Prostate gland (tissue), 2 donors: ENCODE results near the gene NINJ1. TPM values are rescaled to one million over a fixed set of nuclear protein-coding genes. Genes with fewer than 3 reads are reported as not detected.

Experiments used
- DNase-seq: peaks from one replicate; pipeline ENCODE4 v3.0.0-alpha.2; 2019; ENCODE audit warnings: low spot score
- H3K27ac ChIP-seq, 2 donors: fragments of 200-600 bp; sonication (generic); 2 replicates each; pipeline ENCODE4 v1.5.1; 2017 to 2019
- H3K27me3 ChIP-seq: fragments of 200-600 bp; sonication (generic); replicated peaks from 2 replicates; pipeline ENCODE4 v1.5.1; 2019; ENCODE audit not compliant: insufficient read depth
- H3K36me3 ChIP-seq, 2 donors: fragments of 200-600 bp; sonication (generic); 1 replicate in 1 of 2; 2 replicates in 1 of 2; pipeline versions ENCODE4 v1.5.1 to v1.8.1; 2017 to 2019
- H3K4me1 ChIP-seq: fragments of 200-600 bp; sonication (generic); replicated peaks from 2 replicates; pipeline ENCODE4 v1.5.1; 2019
- H3K4me3 ChIP-seq, 2 donors: fragments of 200-600 bp; sonication (generic); 2 replicates each; pipeline ENCODE4 v1.5.1; 2017 to 2019
- H3K9me3 ChIP-seq: fragments of 200-600 bp; sonication (generic); 2 replicates; pipeline ENCODE4 v1.5.1; 2017
- CTCF ChIP-seq, 4 experiments: fragments of 200-600 bp in 2 of 4; fragments of 450-650 bp in 2 of 4; sonication (generic) in 2 of 4; IDR thresholded peaks; 1 replicate in 3 of 4; 2 replicates in 1 of 4; pipeline ENCODE4 v1.5.1; 2016 to 2019; ENCODE audit warnings: antibody characterized with exemption in 4 of 4, mild to moderate bottlenecking in 2 of 4, moderate library complexity in 2 of 4
- POLR2A ChIP-seq: fragments of 450-650 bp; IDR thresholded peaks from one replicate; pipeline ENCODE4 v1.6.1; 2016; ENCODE audit warnings: antibody characterized with exemption, mild to moderate bottlenecking
- POLR2AphosphoS5 ChIP-seq: sonication (generic); formaldehyde crosslinking; IDR thresholded peaks from one replicate; pipeline ENCODE4 v1.6.1; 2017; ENCODE audit warnings: antibody characterized with exemption
- WGBS: methylation state at CpG from one replicate; pipeline ENCODE4 v1.1.5; 2018; 5-methylcytosine and 5-hydroxymethylcytosine counted together
- intact Hi-C: fragments of 100-400 bp; cut with DNase I; formaldehyde crosslinking; loops from one replicate; pipeline ENCODE4 v1.14.2; 2022
- total RNA-seq, 2 donors: library from RNA; depleted of rRNA; stranded (reverse); fragments of >200 nt; gene quantifications; one replicate each; pipeline ENCODE4 v1.1.0, GENCODE V29; 2016

The NINJ1 gene
- total RNA-seq, 2 donors from 2014 or later: 139 to 183 TPM

GRCh38 chr9:93087971-93088655 is 45.9 kb downstream of the NINJ1 start:
- Histone ChIP-seq H3K4me1 (no peaks in the 10 kb centered on the region), H3K9me3 (no peaks in the 10 kb centered on the region), H3K27ac (no peak overlapping the region), H3K27me3 (no peaks in the 10 kb centered on the region), H3K4me3 (no peak overlapping the region), H3K36me3 (no peaks in the 10 kb centered on the region)
- DNase-seq: no peak
- WGBS: 100% methylated on average over 12 of the region's 12 CpGs
- intact Hi-C loops: no loop called here
- TF ChIP-seq POLR2A (no peak), POLR2AphosphoS5 (no peak), CTCF (IDR thresholded peaks at IDR 0.05) (no peak)

- H3K36me3 ChIP-seq: no peaks in the 10 kb centered on the region
- no peaks in the 10 kb centered on the region for H3K27me3 ChIP-seq
- no peak overlapping the region for H3K4me3 ChIP-seq
- intact Hi-C loops: no loop called here
- no peaks in the 10 kb centered on the region for H3K4me1 ChIP-seq
- no peak for DNase-seq
- no peak overlapping the region for H3K27ac ChIP-seq
- no peaks in the 10 kb centered on the region for H3K9me3 ChIP-seq
- TF ChIP-seq POLR2AphosphoS5 (no peak), POLR2A (no peak), CTCF (IDR thresholded peaks at IDR 0.05) (no peak)
- WGBS: 87% methylated on average over 8 of the region's 8 CpGs
Measured at GRCh38 chr9:93086447-93087224, 47.4 kb downstream of the NINJ1 start.

- intact Hi-C loops: no loop called here
- Histone ChIP-seq H3K4me3 (no peak overlapping the region), H3K36me3 (no peaks in the 10 kb centered on the region), H3K27me3 (no peaks in the 10 kb centered on the region), H3K9me3 (no peaks in the 10 kb centered on the region), H3K4me1 (no peaks in the 10 kb centered on the region), H3K27ac (no peak overlapping the region)
- no peak for TF ChIP-seq CTCF (IDR thresholded peaks at IDR 0.05)
- no peak for TF ChIP-seq POLR2AphosphoS5
- TF ChIP-seq POLR2A: no peak
- WGBS: 98% methylated on average over 4 of the region's 4 CpGs
- DNase-seq: no peak
Measured at GRCh38 chr9:93085676-93086075, 48.4 kb downstream of the NINJ1 start.

- TF ChIP-seq CTCF (IDR thresholded peaks at IDR 0.05) (no peak), POLR2A (no peak), POLR2AphosphoS5 (no peak)
- DNase-seq: no peak
- no peaks in the 10 kb centered on the region for H3K9me3 ChIP-seq
- WGBS: 95% methylated on average over 6 of the region's 6 CpGs
- intact Hi-C loops: no loop called here
- no peaks in the 10 kb centered on the region for H3K36me3 ChIP-seq
- no peaks in the 10 kb centered on the region for H3K4me1 ChIP-seq
- H3K27ac ChIP-seq: no peak overlapping the region
- H3K27me3 ChIP-seq: no peaks in the 10 kb centered on the region
- no peak overlapping the region for H3K4me3 ChIP-seq
Measured at GRCh38 chr9:93084471-93084881, 49.6 kb downstream of the NINJ1 start.
